SIG-M5 treated with dmso at 0.1 percent for 504 hours (cell line): ENCODE data around the gene TRABD2A.

Experiments used
- DNase-seq: peaks from one replicate; lab custom pipeline; 2025; ENCODE audit not compliant: unreplicated experiment; lab: John Stamatoyannopoulos, UW

The TRABD2A gene

GRCh38 chr2:84855731-84856130 is 25.2 kb downstream of the TRABD2A start:
- DNase-seq = no peak

GRCh38 chr2:84854850-84855249 is 26.0 kb downstream of the TRABD2A start:
- no peak for DNase-seq

GRCh38 chr2:84851876-84852275 is 29.0 kb downstream of the TRABD2A start:
- DNase-seq = no peak

- DNase-seq = no peak
Measured at GRCh38 chr2:84850471-84850870, 30.4 kb downstream of the TRABD2A start.

GRCh38 chr2:84849271-84849952 is 31.5 kb downstream of the TRABD2A start:
- no peak for DNase-seq

- DNase-seq = no peak
Measured at GRCh38 chr2:84847326-84848050, 33.4 kb downstream of the TRABD2A start.

- DNase-seq = no peak
Measured at GRCh38 chr2:84846741-84847142, 34.1 kb downstream of the TRABD2A start.

GRCh38 chr2:84846041-84846663 is 34.7 kb downstream of the TRABD2A start:
- DNase-seq = no peak

- DNase-seq = no peak
Measured at GRCh38 chr2:84844141-84844540, 36.7 kb downstream of the TRABD2A start.

- DNase-seq = no peak
Measured at GRCh38 chr2:84841577-84841976, 39.3 kb downstream of the TRABD2A start.

- no peak for DNase-seq
Measured at GRCh38 chr2:84840306-84840705, 40.6 kb downstream of the TRABD2A start.

- DNase-seq = no peak
Measured at GRCh38 chr2:84839851-84840250, 41.0 kb downstream of the TRABD2A start.

GRCh38 chr2:84838434-84839145 is 42.3 kb downstream of the TRABD2A start:
- no peak for DNase-seq

GRCh38 chr2:84836215-84836614 is 44.7 kb downstream of the TRABD2A start:
- DNase-seq = no peak

- DNase-seq = no peak
Measured at GRCh38 chr2:84833481-84834150, 47.3 kb downstream of the TRABD2A start.

GRCh38 chr2:84832772-84833461 is 48.0 kb downstream of the TRABD2A start:
- peak; percentile 93 for DNase-seq

- DNase-seq = no peak
Measured at GRCh38 chr2:84830758-84831500, 50.0 kb downstream of the TRABD2A start.

GRCh38 chr2:84830095-84830494 is 50.8 kb downstream of the TRABD2A start:
- DNase-seq = peak; percentile 88

- no peak for DNase-seq
Measured at GRCh38 chr2:84829693-84830092, 51.2 kb downstream of the TRABD2A start.
